Sigmoid colon (tissue), 4 donors: ENCODE results near the gene E2F3.

Experiments
- CTCF ChIP-seq, 4 experiments: fragments of 450-650 bp in 3 of 4; fragments of 200-600 bp in 1 of 4; IDR thresholded peaks; one replicate each; pipeline ENCODE4 v1.5.1; 2016 to 2019; ENCODE audit warnings: antibody characterized with exemption in 4 of 4, mild to moderate bottlenecking in 3 of 4, moderate library complexity in 2 of 4
- EP300 ChIP-seq, 4 donors: sonication (generic); formaldehyde crosslinking; IDR thresholded peaks; one replicate each; pipeline ENCODE4 v1.6.1; 2017; ENCODE audit warnings: antibody characterized with exemption in 4 of 4
- POLR2A ChIP-seq, 2 donors: fragments of 450-650 bp; IDR thresholded peaks; one replicate each; pipeline ENCODE4 v1.6.1; 2016; ENCODE audit warnings: antibody characterized with exemption in 2 of 2, mild to moderate bottlenecking in 2 of 2, moderate library complexity in 2 of 2

GRCh38 chr6:20408851-20409250 is 7.2 kb downstream of the E2F3 start:
- TF ChIP-seq POLR2A (IDR thresholded peaks at IDR 0.05) (no peak), CTCF (IDR thresholded peaks at IDR 0.05) (no peak), EP300 (IDR thresholded peaks at IDR 0.05) (no peak)
